Natural killer cell (primary cell): ENCODE results near the gene EFHC1. TPM values are rescaled to one million over a fixed set of nuclear protein-coding genes. Genes with fewer than 3 reads are reported as not detected.

Experiments
- ATAC-seq, 3 donors: fragments of 150-1000 bp in 2 of 3; fragments of 200-7000 bp in 1 of 3; cut with Tn5 transposase; 1 replicate in 1 of 3; 2 replicates in 2 of 3; pipeline ENCODE4 v1.10.0; 2021; ENCODE audit warnings: mild to moderate bottlenecking in 2 of 3, moderate library complexity in 2 of 3
- DNase-seq, 2 donors: peaks; one replicate each; pipeline versions ENCODE4 v3.0.0 to v3.0.0-alpha.2; 2013 to 2021; ENCODE audit warnings: mixed read lengths in 1 of 2
- H3K27ac ChIP-seq: one replicate; pipeline ENCODE4 v1.5.1; 2013; ENCODE audit warnings: mild to moderate bottlenecking, low read length
- H3K27me3 ChIP-seq: one replicate; pipeline ENCODE4 v1.6.1; 2013; ENCODE audit warnings: low read length; ENCODE audit not compliant: control insufficient read depth, insufficient read depth
- H3K36me3 ChIP-seq: one replicate; pipeline ENCODE4 v1.6.1; 2013; ENCODE audit warnings: low read length; ENCODE audit not compliant: control insufficient read depth, insufficient read depth
- H3K4me1 ChIP-seq: one replicate; pipeline ENCODE4 v1.6.1; 2013; ENCODE audit warnings: low read length; ENCODE audit not compliant: control insufficient read depth, insufficient read depth
- H3K4me3 ChIP-seq: one replicate; pipeline ENCODE4 v1.5.1; 2013; ENCODE audit warnings: low read length
- H3K9me3 ChIP-seq: one replicate; pipeline ENCODE4 v1.6.1; 2013; ENCODE audit warnings: low read length; ENCODE audit not compliant: control insufficient read depth, insufficient read depth
- H3K27ac Mint-ChIP-seq, 2 donors: one replicate each; pipeline ENCODE4 v1.8.0; 2022; ENCODE audit warnings: mild to moderate bottlenecking in 2 of 2, mixed read lengths in 2 of 2, moderate library complexity in 1 of 2
- H3K27me3 Mint-ChIP-seq, 2 donors: one replicate each; pipeline ENCODE4 v1.8.0; 2022; ENCODE audit warnings: low read depth in 2 of 2, mixed read lengths in 2 of 2
- H3K36me3 Mint-ChIP-seq: one replicate; pipeline ENCODE4 v1.8.0; 2022; ENCODE audit warnings: mixed read lengths
- H3K4me1 Mint-ChIP-seq, 2 donors: one replicate each; pipeline ENCODE4 v1.8.0; 2022; ENCODE audit warnings: mixed read lengths in 2 of 2
- H3K4me3 Mint-ChIP-seq: one replicate; pipeline ENCODE4 v1.8.0; 2022; ENCODE audit warnings: mild to moderate bottlenecking, moderate library complexity, mixed read lengths
- H3K9me3 Mint-ChIP-seq, 2 donors: one replicate each; pipeline ENCODE4 v1.8.0; 2022; ENCODE audit warnings: mixed read lengths in 2 of 2
- WGBS: methylation state at CpG from one replicate; pipeline ENCODE4 v1.1.7; 2013; ENCODE audit warnings: missing lambda C conversion rate; ENCODE audit not compliant: insufficient coverage; 5-methylcytosine and 5-hydroxymethylcytosine counted together
- intact Hi-C: fragments of 100-400 bp; cut with micrococcal nuclease; formaldehyde crosslinking; loops from one replicate; pipeline ENCODE4 v1.14.2; 2022
- total RNA-seq, 4 donors: library from RNA; stranded (reverse); fragments of 120-200 nt in 1 of 4; gene quantifications; one replicate each; pipeline versions ENCODE4 v1.2.3 to v1.2.4, GENCODE V29; 2013 to 2022
- TF ChIP-seq, protein P1 (sequence below): fragments of 200-600 bp; IDR thresholded peaks from one replicate; pipeline ENCODE4 v1.8.0; 2022; ENCODE audit warnings: antibody characterized with exemption

Gene EFHC1
- total RNA-seq, 3 donors from 2014 or later (not counting 1 experiment from before 2014, with no cell fraction given): 10.7 to 20.9 (median 13.7) TPM

DNA sequence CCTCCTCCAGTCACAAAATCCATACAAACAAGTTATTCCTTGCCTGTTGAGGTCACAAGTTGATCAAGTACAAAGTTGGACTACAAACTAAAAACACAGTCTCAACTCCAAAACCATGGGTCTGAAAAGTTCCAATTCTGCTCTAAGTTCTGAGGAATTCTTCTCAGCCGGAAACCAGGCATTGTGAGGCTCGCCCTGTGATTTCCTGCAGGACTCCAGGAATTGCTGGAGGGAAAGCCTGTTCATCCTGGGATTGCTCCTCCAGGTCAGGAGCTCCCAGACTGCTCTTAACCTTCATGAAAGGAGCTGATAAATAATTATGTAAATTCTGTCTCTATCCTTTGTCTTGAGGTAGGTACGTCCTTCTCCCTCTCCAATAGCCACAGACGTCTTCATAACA is 148.2 kb downstream of the EFHC1 start:
- Mint-ChIP-seq H3K36me3 (no peaks in the 10 kb centered on the region), H3K27me3 (no peaks in the 10 kb centered on the region), H3K4me1 (peaks cover 61 to 73% of the 10 kb centered on the region in 2 donors), H3K4me3 (no peak overlapping the region), H3K9me3 (no peaks in the 10 kb centered on the region), H3K27ac (no peak overlapping the region)
- intact Hi-C loops: no loop called here
- no peak for DNase-seq
- no peak for ATAC-seq
- H3K4me3 ChIP-seq: no peak overlapping the region
- no peak overlapping the region for H3K27ac ChIP-seq
- no peaks in the 10 kb centered on the region for H3K36me3 ChIP-seq
- H3K27me3 ChIP-seq: no peaks in the 10 kb centered on the region
- no peaks in the 10 kb centered on the region for H3K9me3 ChIP-seq
- H3K4me1 ChIP-seq: peaks cover 11% of the 10 kb centered on the region
- WGBS: 94% methylated on average over 4 of the region's 4 CpGs
- TF ChIP-seq, protein P1, sequence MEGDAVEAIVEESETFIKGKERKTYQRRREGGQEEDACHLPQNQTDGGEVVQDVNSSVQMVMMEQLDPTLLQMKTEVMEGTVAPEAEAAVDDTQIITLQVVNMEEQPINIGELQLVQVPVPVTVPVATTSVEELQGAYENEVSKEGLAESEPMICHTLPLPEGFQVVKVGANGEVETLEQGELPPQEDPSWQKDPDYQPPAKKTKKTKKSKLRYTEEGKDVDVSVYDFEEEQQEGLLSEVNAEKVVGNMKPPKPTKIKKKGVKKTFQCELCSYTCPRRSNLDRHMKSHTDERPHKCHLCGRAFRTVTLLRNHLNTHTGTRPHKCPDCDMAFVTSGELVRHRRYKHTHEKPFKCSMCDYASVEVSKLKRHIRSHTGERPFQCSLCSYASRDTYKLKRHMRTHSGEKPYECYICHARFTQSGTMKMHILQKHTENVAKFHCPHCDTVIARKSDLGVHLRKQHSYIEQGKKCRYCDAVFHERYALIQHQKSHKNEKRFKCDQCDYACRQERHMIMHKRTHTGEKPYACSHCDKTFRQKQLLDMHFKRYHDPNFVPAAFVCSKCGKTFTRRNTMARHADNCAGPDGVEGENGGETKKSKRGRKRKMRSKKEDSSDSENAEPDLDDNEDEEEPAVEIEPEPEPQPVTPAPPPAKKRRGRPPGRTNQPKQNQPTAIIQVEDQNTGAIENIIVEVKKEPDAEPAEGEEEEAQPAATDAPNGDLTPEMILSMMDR: no peak

DNA sequence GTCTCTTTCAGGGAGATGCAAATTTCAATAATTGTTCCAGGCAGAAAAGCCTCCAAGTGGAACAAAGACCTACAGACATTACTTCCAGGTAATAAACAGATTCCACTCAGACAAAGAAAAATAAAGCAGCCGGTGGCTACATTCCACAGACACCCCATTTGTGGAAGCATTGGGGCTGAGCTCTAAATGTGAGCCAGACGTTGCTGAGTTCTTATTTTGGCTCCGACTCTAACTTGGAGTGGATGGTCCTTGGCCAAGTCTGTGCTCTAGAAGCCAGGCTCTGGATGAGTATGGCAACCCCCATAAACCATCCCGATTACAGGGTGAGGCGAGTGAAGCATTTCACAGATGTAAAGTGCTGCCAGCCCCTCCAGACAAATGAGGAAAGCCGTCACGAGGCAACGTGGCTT is 150.2 kb downstream of the EFHC1 start:
- Histone ChIP-seq H3K4me1 (peaks cover 31% of the 10 kb centered on the region), H3K27me3 (no peaks in the 10 kb centered on the region), H3K4me3 (no peak overlapping the region), H3K36me3 (no peaks in the 10 kb centered on the region), H3K27ac (no peak overlapping the region), H3K9me3 (no peaks in the 10 kb centered on the region)
- Mint-ChIP-seq H3K9me3 (no peaks in the 10 kb centered on the region), H3K4me3 (no peak overlapping the region), H3K27ac (no peak overlapping the region), H3K4me1 (peaks cover 69 to 78% of the 10 kb centered on the region in 2 donors), H3K36me3 (no peaks in the 10 kb centered on the region), H3K27me3 (no peaks in the 10 kb centered on the region)
- no peak for DNase-seq
- intact Hi-C loops: no loop called here
- ATAC-seq: no peak
- WGBS: 97% methylated on average over 8 of the region's 8 CpGs
- TF ChIP-seq, protein P1: no peak

GRCh38 chr6:52571099-52571755 is 151.1 kb downstream of the EFHC1 start:
- Histone ChIP-seq H3K4me1 (peaks cover 38% of the 10 kb centered on the region), H3K4me3 (no peak overlapping the region), H3K36me3 (no peaks in the 10 kb centered on the region), H3K27me3 (no peaks in the 10 kb centered on the region), H3K9me3 (no peaks in the 10 kb centered on the region), H3K27ac (no peak overlapping the region)
- Mint-ChIP-seq H3K36me3 (no peaks in the 10 kb centered on the region), H3K27ac (peak overlapping the region in 1 of 2 donors; percentile 3), H3K4me3 (no peak overlapping the region), H3K4me1 (peaks cover 74 to 78% of the 10 kb centered on the region in 2 donors), H3K27me3 (no peaks in the 10 kb centered on the region), H3K9me3 (no peaks in the 10 kb centered on the region)
- 90% methylated on average over 9 of the region's 10 CpGs for WGBS
- intact Hi-C loops: no loop called here
- ATAC-seq (no peak), DNase-seq (no peak)
- TF ChIP-seq, protein P1: no peak

GRCh38 chr6:52572536-52572935 is 152.4 kb downstream of the EFHC1 start:
- Mint-ChIP-seq H3K4me1 (peaks cover 69 to 71% of the 10 kb centered on the region in 2 donors), H3K27me3 (no peaks in the 10 kb centered on the region), H3K4me3 (no peak overlapping the region), H3K27ac (peak overlapping the region; percentile 87 to 91), H3K36me3 (no peaks in the 10 kb centered on the region), H3K9me3 (no peaks in the 10 kb centered on the region)
- DNase-seq (no peak), ATAC-seq (no peak)
- Histone ChIP-seq H3K4me3 (no peak overlapping the region), H3K36me3 (no peaks in the 10 kb centered on the region), H3K27me3 (no peaks in the 10 kb centered on the region), H3K9me3 (no peaks in the 10 kb centered on the region), H3K4me1 (peaks cover 38% of the 10 kb centered on the region), H3K27ac (no peak overlapping the region)
- WGBS: 98% methylated on average over 4 of the region's 4 CpGs
- intact Hi-C loops: no loop called here
- TF ChIP-seq, protein P1: no peak
